ENCODE measurements around the gene TAS1R3. TPM values are rescaled to one million over a fixed set of nuclear protein-coding genes. Genes with fewer than 3 reads are reported as not detected.

Gene TAS1R3
- total RNA-seq, 2 donors from 2014 or later: 0.09 to 0.35 TPM

- Histone ChIP-seq H3K4me1 (ENCODE audit: control insufficient read depth, insufficient read depth, low read length) (peaks cover 6% of the 10 kb centered on the region), H3K36me3 (ENCODE audit: control insufficient read depth, insufficient read depth, low read length) (peaks cover 7% of the 10 kb centered on the region), H3K27me3 (ENCODE audit: control insufficient read depth, insufficient read depth, low read length, poor library complexity, severe bottlenecking) (no peaks in the 10 kb centered on the region), H3K4me3 (ENCODE audit: low read length) (peak overlapping the region; percentile 81), H3K27ac (ENCODE audit: low read depth, low read length) (peak overlapping the region; percentile 94), H3K9me3 (ENCODE audit: control insufficient read depth, low read length) (no peaks in the 10 kb centered on the region), H3K9ac (ENCODE audit: extremely low read depth, low read length, poor library complexity, severe bottlenecking) (no peak overlapping the region)
- Mint-ChIP-seq H3K4me3 (peak overlapping the region; percentile 54), H3K36me3 (ENCODE audit: low read depth) (no peaks in the 10 kb centered on the region), H3K9me3 (no peaks in the 10 kb centered on the region), H3K4me1 (peaks cover 24% of the 10 kb centered on the region), H3K27me3 (ENCODE audit: insufficient read depth) (peaks cover 10% of the 10 kb centered on the region), H3K27ac (no peak overlapping the region)
- TF ChIP-seq CTCF (conservative IDR thresholded peaks at IDR 0.05): no peak
- WGBS, 2 experiments (ENCODE audit: insufficient coverage in 1 of 2, insufficient read length in 1 of 2): 75 to 89% methylated on average over 13 to 26 of the region's 26 CpGs
- DNase-seq: peak; percentile 55
Observed at GRCh38 chr1:1356796-1357401, 25.8 kb downstream of the TAS1R3 start.

GRCh38 chr1:1357871-1358432, 26.9 kb downstream of the TAS1R3 start:
- no peaks in the 10 kb centered on the region for H3K9me3 ChIP-seq (ENCODE audit: control insufficient read depth, low read length)
- Mint-ChIP-seq H3K4me1 (peaks cover 20% of the 10 kb centered on the region), H3K27ac (peak overlapping the region; percentile 88), H3K27me3 (ENCODE audit: insufficient read depth) (peaks cover 14% of the 10 kb centered on the region), H3K36me3 (ENCODE audit: low read depth) (no peaks in the 10 kb centered on the region), H3K9me3 (no peaks in the 10 kb centered on the region), H3K4me3 (peak overlapping the region; percentile 54)
- peaks cover 6% of the 10 kb centered on the region for H3K4me1 ChIP-seq (ENCODE audit: control insufficient read depth, insufficient read depth, low read length)
- H3K36me3 ChIP-seq (ENCODE audit: control insufficient read depth, insufficient read depth, low read length): peaks cover 1% of the 10 kb centered on the region
- peak overlapping the region; percentile 94 for H3K27ac ChIP-seq (ENCODE audit: low read depth, low read length)
- no peak for TF ChIP-seq CTCF (conservative IDR thresholded peaks at IDR 0.05)
- WGBS, 2 experiments (ENCODE audit: insufficient coverage in 1 of 2, insufficient read length in 1 of 2): 12 to 35% methylated on average over 4 to 17 of the region's 18 CpGs
- H3K4me3 ChIP-seq (ENCODE audit: low read length): peak overlapping the region; percentile 81
- H3K9ac ChIP-seq (ENCODE audit: extremely low read depth, low read length, poor library complexity, severe bottlenecking): peak overlapping the region; percentile 91
- no peaks in the 10 kb centered on the region for H3K27me3 ChIP-seq (ENCODE audit: control insufficient read depth, insufficient read depth, low read length, poor library complexity, severe bottlenecking)
- DNase-seq: peak; percentile 69

- Mint-ChIP-seq H3K27me3 (ENCODE audit: insufficient read depth) (peaks cover 14% of the 10 kb centered on the region), H3K27ac (peak within 1 kb of the TSS; percentile 88), H3K9me3 (no peaks in the 10 kb centered on the region), H3K4me3 (peak within 1 kb of the TSS; percentile 54), H3K36me3 (ENCODE audit: low read depth) (no peaks in the 10 kb centered on the region), H3K4me1 (peaks cover 20% of the 10 kb centered on the region)
- peak within 1 kb of the TSS; percentile 91 for H3K9ac ChIP-seq (ENCODE audit: extremely low read depth, low read length, poor library complexity, severe bottlenecking)
- peaks cover 3% of the 10 kb centered on the region for H3K4me1 ChIP-seq (ENCODE audit: control insufficient read depth, insufficient read depth, low read length)
- DNase-seq: peak; percentile 79
- no peaks in the 10 kb centered on the region for H3K9me3 ChIP-seq (ENCODE audit: control insufficient read depth, low read length)
- H3K27ac ChIP-seq (ENCODE audit: low read depth, low read length): peak within 1 kb of the TSS; percentile 94
- H3K27me3 ChIP-seq (ENCODE audit: control insufficient read depth, insufficient read depth, low read length, poor library complexity, severe bottlenecking): no peaks in the 10 kb centered on the region
- H3K4me3 ChIP-seq (ENCODE audit: low read length): peak within 1 kb of the TSS; percentile 81
- no peak for TF ChIP-seq CTCF (conservative IDR thresholded peaks at IDR 0.05)
- WGBS, 2 experiments (ENCODE audit: insufficient coverage in 1 of 2, insufficient read length in 1 of 2): 48 to 65% methylated on average over 4 to 29 of the region's 29 CpGs
- no peaks in the 10 kb centered on the region for H3K36me3 ChIP-seq (ENCODE audit: control insufficient read depth, insufficient read depth, low read length)
Observed at GRCh38 chr1:1358433-1359271, 27.6 kb downstream of the TAS1R3 start, which contains the start of gene MXRA8. TSS of gene MXRA8 (minus strand) at chr1:1358555. CDS start at chr1:1358504, 51 bp downstream.
